WTC11 (cell line): Measurements from ENCODE around the gene MYBPH. TPM values are rescaled to one million over a fixed set of nuclear protein-coding genes. Genes with fewer than 3 reads are reported as not detected.

ENCODE experiments used
- ATAC-seq: fragments of 200-7000 bp; cut with Tn5 transposase; 2 replicates; pipeline ENCODE4 v1.10.0; 2021; ENCODE audit warnings: mild to moderate bottlenecking, moderate library complexity
- CTCF ChIA-PET: fragments of 300-600 bp; sonication (Branson Sonifier 250); formaldehyde crosslinking; loops from one replicate; lab custom pipeline; 2021; ENCODE audit warnings: antibody characterized with exemption; lab: Charles Lee
- POLR2A ChIA-PET: fragments of 350-600 bp; sonication (Branson Sonifier 250); formaldehyde crosslinking; loops from one replicate; lab custom pipeline; 2021; ENCODE audit warnings: antibody characterized with exemption; lab: Charles Lee
- DNase-seq: peaks from one replicate; pipeline ENCODE4 v3.0.0; 2021; ENCODE audit warnings: low spot score
- H3K27ac Mint-ChIP-seq: 2 replicates; pipeline ENCODE4 v1.8.0; 2021; ENCODE audit warnings: mixed read lengths
- H3K27me3 Mint-ChIP-seq: 2 replicates; pipeline ENCODE4 v1.8.0; 2021; ENCODE audit warnings: low read depth, mild to moderate bottlenecking, moderate library complexity, mixed read lengths
- H3K36me3 Mint-ChIP-seq: 2 replicates; pipeline ENCODE4 v1.8.0; 2021; ENCODE audit warnings: mixed read lengths
- H3K4me1 Mint-ChIP-seq: 2 replicates; pipeline ENCODE4 v1.8.0; 2022; ENCODE audit warnings: mixed read lengths
- H3K4me3 Mint-ChIP-seq: 2 replicates; pipeline ENCODE4 v1.8.0; 2021; ENCODE audit warnings: mild to moderate bottlenecking, moderate library complexity, mixed read lengths
- H3K9me3 Mint-ChIP-seq: 2 replicates; pipeline ENCODE4 v1.8.0; 2021; ENCODE audit warnings: mixed read lengths
- CREB1 ChIP-seq: sonication (generic); formaldehyde crosslinking; IDR thresholded peaks from 2 replicates; pipeline ENCODE4 v1.8.0; 2023; ENCODE audit warnings: mild to moderate bottlenecking, missing genetic modification reagents
- FOXP1 ChIP-seq: sonication (generic); formaldehyde crosslinking; IDR thresholded peaks from 2 replicates; pipeline ENCODE4 v1.8.0; 2022; ENCODE audit warnings: missing genetic modification reagents, mild to moderate bottlenecking, moderate library complexity, borderline replicate concordance
- NFATC4 ChIP-seq: fragments of 250-450 bp; sonication (Bioruptor Pico); IDR thresholded peaks from 2 replicates; pipeline ENCODE4 v1.9.0; 2021; ENCODE audit warnings: mild to moderate bottlenecking
- TEAD4 ChIP-seq: sonication (generic); formaldehyde crosslinking; IDR thresholded peaks from 2 replicates; pipeline ENCODE4 v1.8.0; 2022; ENCODE audit warnings: mild to moderate bottlenecking, missing genetic modification reagents
- ZNF317 ChIP-seq: sonication (generic); formaldehyde crosslinking; IDR thresholded peaks from 2 replicates; pipeline ENCODE4 v1.8.1; 2023; ENCODE audit warnings: low read depth, mild to moderate bottlenecking, moderate library complexity, missing genetic modification reagents, borderline replicate concordance
- ZNF671 ChIP-seq: fragments of 250-450 bp; sonication (Bioruptor Pico); IDR thresholded peaks from 2 replicates; pipeline ENCODE4 v1.8.0; 2021; ENCODE audit warnings: mild to moderate bottlenecking
- total RNA-seq: library from RNA; stranded (reverse); gene quantifications from 3 replicates; pipeline ENCODE4 v1.2.3, GENCODE V29; 2021
- TF ChIP-seq, protein P1 (sequence below): fragments of 250-450 bp; sonication (Bioruptor Pico); IDR thresholded peaks from 2 replicates; pipeline ENCODE4 v1.9.0; 2021; ENCODE audit warnings: mild to moderate bottlenecking
- TF ChIP-seq, protein P2 (sequence below): sonication (generic); formaldehyde crosslinking; IDR thresholded peaks from 2 replicates; pipeline ENCODE4 v1.8.1; 2022; ENCODE audit warnings: mild to moderate bottlenecking, missing genetic modification reagents, moderate library complexity, borderline replicate concordance
- TF ChIP-seq, protein P3 (sequence below): sonication (generic); formaldehyde crosslinking; IDR thresholded peaks from 2 replicates; pipeline ENCODE4 v1.8.0; 2022; ENCODE audit warnings: mild to moderate bottlenecking, missing genetic modification reagents
- TF ChIP-seq, protein P4 (sequence below): fragments of 250-450 bp; sonication (Bioruptor Pico); IDR thresholded peaks from 2 replicates; pipeline ENCODE4 v2.1.2; 2022; ENCODE audit warnings: mild to moderate bottlenecking, moderate library complexity
- TF ChIP-seq, protein P5 (sequence below): sonication (generic); formaldehyde crosslinking; IDR thresholded peaks from 2 replicates; pipeline ENCODE4 v1.8.1; 2023; ENCODE audit warnings: mild to moderate bottlenecking, missing genetic modification reagents

Gene MYBPH
- total RNA-seq, 1 experiment from 2014 or later: not detected

DNA sequence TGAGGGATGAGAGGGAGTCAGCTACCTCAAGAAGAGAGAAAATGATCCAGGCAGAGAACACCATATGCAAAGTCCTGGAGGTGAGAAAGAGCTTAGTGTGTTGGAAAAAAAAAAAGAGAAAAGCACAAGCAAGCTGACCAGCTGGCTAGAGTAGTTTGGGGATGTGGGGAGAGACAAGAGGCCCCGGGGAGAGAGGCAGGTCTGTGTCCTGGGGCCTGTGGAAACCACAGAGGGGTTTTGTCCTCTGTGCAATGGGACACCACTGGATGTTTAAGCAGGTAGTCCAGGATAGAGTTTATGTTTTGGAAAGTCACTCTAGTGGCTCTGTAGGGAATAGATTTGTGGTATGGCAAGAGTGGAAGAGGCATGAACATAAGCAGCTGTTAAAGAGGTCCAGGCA lies 25.3 kb upstream of the MYBPH start:
- no peak for DNase-seq
- no peak overlapping the region for H3K27ac Mint-ChIP-seq
- no peak overlapping the region for H3K4me3 Mint-ChIP-seq
- ChIA-PET POLR2A (no interaction called here), CTCF (interaction anchor here (0.8 to 2.3 kb wide), 4 partner anchors 15 to 83 kb away, joined by 3 to 12 read pairs (median 7); partner anchors contain the start of gene ADORA1)
- H3K9me3 Mint-ChIP-seq: peaks cover 6% of the 10 kb centered on the region; the same call in 1 of the 2 replicates
- TF ChIP-seq, protein P1, sequence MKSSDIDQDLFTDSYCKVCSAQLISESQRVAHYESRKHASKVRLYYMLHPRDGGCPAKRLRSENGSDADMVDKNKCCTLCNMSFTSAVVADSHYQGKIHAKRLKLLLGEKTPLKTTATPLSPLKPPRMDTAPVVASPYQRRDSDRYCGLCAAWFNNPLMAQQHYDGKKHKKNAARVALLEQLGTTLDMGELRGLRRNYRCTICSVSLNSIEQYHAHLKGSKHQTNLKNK (CRISPR knock-in tag): no peak
- TF ChIP-seq, protein P2, sequence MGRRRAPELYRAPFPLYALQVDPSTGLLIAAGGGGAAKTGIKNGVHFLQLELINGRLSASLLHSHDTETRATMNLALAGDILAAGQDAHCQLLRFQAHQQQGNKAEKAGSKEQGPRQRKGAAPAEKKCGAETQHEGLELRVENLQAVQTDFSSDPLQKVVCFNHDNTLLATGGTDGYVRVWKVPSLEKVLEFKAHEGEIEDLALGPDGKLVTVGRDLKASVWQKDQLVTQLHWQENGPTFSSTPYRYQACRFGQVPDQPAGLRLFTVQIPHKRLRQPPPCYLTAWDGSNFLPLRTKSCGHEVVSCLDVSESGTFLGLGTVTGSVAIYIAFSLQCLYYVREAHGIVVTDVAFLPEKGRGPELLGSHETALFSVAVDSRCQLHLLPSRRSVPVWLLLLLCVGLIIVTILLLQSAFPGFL: no peak
- TF ChIP-seq NFATC4 (CRISPR knock-in tag) (no peak), FOXP1 (no peak)
- H3K27me3 Mint-ChIP-seq: peaks cover 3% of the 10 kb centered on the region; the same call in 1 of the 2 replicates
- no peaks in the 10 kb centered on the region for H3K36me3 Mint-ChIP-seq
- ATAC-seq: no peak
- H3K4me1 Mint-ChIP-seq: no peaks in the 10 kb centered on the region

DNA sequence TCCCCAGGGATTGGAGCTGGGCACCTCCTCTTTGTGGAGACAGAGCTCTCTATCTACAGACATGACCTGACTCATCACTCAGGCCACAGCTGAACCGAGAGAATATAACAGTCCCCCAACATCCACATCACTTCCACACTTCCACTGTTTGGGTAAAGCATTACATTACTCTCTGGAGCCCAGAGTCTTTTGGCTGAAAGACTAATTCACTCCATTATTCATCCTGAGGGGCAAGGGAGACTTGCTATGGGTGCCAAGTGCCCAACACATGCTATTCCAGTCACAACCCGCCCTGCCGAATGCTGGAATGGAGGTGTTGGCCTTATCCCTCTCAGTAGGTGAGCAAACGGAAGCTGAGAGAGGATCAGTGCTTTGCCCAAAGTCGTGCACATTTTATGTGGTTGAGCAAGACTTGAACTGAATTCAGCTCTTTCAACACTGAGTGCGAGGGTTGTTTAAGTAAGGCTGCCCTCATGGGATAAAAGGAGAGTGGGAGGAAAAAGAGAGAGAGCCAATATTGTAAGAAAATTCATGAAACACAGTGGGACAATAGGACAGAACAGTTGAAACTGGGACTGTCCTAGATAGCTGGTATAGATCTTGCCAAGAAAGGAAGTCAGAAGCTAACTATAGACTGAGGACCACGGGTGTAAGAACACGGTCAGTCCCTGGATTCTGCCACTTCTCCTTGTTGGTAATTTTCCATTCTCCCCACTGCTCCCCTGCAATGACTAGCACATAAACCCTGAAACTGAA lies 24.4 kb upstream of the MYBPH start:
- CTCF ChIA-PET: interaction anchor here (0.8 to 2.3 kb wide), 6 partner anchors 16 to 161 kb away, joined by 3 to 12 read pairs (median 5); partner anchors contain the start of gene ADORA1
- Mint-ChIP-seq H3K4me1 (no peaks in the 10 kb centered on the region), H3K27me3 (peaks cover 3% of the 10 kb centered on the region; the same call in 1 of the 2 replicates), H3K36me3 (no peaks in the 10 kb centered on the region), H3K4me3 (no peak overlapping the region), H3K27ac (no peak overlapping the region), H3K9me3 (peaks cover 6% of the 10 kb centered on the region; the same call in 1 of the 2 replicates)
- POLR2A ChIA-PET: no interaction called here
- no peak for ATAC-seq
- no peak for DNase-seq
- TF ChIP-seq CREB1 (CRISPR knock-in tag) (no peak), TEAD4 (no peak)
- TF ChIP-seq, protein P3, sequence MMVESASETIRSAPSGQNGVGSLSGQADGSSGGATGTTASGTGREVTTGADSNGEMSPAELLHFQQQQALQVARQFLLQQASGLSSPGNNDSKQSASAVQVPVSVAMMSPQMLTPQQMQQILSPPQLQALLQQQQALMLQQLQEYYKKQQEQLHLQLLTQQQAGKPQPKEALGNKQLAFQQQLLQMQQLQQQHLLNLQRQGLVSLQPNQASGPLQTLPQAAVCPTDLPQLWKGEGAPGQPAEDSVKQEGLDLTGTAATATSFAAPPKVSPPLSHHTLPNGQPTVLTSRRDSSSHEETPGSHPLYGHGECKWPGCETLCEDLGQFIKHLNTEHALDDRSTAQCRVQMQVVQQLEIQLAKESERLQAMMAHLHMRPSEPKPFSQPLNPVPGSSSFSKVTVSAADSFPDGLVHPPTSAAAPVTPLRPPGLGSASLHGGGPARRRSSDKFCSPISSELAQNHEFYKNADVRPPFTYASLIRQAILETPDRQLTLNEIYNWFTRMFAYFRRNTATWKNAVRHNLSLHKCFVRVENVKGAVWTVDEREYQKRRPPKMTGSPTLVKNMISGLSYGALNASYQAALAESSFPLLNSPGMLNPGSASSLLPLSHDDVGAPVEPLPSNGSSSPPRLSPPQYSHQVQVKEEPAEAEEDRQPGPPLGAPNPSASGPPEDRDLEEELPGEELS (CRISPR knock-in tag): no peak
- TF ChIP-seq, protein P4, sequence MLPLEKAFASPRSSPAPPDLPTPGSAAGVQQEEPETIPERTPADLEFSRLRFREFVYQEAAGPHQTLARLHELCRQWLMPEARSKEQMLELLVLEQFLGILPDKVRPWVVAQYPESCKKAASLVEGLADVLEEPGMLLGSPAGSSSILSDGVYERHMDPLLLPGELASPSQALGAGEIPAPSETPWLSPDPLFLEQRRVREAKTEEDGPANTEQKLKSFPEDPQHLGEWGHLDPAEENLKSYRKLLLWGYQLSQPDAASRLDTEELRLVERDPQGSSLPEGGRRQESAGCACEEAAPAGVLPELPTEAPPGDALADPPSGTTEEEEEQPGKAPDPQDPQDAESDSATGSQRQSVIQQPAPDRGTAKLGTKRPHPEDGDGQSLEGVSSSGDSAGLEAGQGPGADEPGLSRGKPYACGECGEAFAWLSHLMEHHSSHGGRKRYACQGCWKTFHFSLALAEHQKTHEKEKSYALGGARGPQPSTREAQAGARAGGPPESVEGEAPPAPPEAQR (CRISPR knock-in tag): no peak
- TF ChIP-seq, all 79 proteins: peak for 0

DNA sequence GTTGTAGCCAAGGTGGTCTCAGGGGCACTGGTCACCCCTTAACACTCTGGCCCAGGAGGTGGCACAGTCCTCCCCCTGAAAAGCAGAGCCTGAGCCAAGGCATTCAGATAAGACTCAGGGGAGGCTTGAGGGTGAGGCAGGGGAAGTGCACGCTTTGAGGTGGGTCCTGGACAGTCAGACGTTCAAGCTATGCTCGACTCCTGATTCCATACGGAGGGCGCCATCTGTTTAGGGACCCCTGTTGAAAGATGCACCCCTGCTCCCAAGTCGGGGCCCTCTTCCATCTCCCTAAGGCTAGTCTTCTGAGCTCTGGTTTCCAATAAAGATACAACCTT lies 23.8 kb upstream of the MYBPH start:
- no peak for ATAC-seq
- H3K36me3 Mint-ChIP-seq: no peaks in the 10 kb centered on the region

More for the DNA sequence above, 23.8 kb upstream of the MYBPH start:
- Mint-ChIP-seq H3K27ac (no peak overlapping the region), H3K4me3 (no peak overlapping the region), H3K27me3 (peaks cover 3% of the 10 kb centered on the region; the same call in 1 of the 2 replicates), H3K9me3 (peaks cover 6% of the 10 kb centered on the region; the same call in 1 of the 2 replicates), H3K4me1 (no peaks in the 10 kb centered on the region)
- ChIA-PET POLR2A (no interaction called here), CTCF (interaction anchor here (1.1 to 2.3 kb wide), 4 partner anchors 17 to 160 kb away, joined by 4 to 12 read pairs (median 6); no protein-coding TSS in a partner anchor)
- TF ChIP-seq ZNF671 (no peak), ZNF317 (no peak), NFATC4 (CRISPR knock-in tag) (no peak)
- TF ChIP-seq, protein P2: no peak
- TF ChIP-seq, protein P5, sequence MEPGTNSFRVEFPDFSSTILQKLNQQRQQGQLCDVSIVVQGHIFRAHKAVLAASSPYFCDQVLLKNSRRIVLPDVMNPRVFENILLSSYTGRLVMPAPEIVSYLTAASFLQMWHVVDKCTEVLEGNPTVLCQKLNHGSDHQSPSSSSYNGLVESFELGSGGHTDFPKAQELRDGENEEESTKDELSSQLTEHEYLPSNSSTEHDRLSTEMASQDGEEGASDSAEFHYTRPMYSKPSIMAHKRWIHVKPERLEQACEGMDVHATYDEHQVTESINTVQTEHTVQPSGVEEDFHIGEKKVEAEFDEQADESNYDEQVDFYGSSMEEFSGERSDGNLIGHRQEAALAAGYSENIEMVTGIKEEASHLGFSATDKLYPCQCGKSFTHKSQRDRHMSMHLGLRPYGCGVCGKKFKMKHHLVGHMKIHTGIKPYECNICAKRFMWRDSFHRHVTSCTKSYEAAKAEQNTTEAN: no peak
- no peak for DNase-seq
